ENCODE measurements around the gene LRRC26.

GRCh38 chr9:137191691-137192447, 22.0 kb upstream of the LRRC26 start:
- no peak for TF ChIP-seq CTCF (IDR thresholded peaks at IDR 0.05 in 2 of 3, conservative IDR thresholded peaks at IDR 0.05 in 1 of 3; ENCODE audit: borderline replicate concordance in 1 of 3, insufficient read depth in 1 of 3, low read depth in 2 of 3, low read length in 2 of 3)
- no peak for TF ChIP-seq POLR2AphosphoS5 (IDR thresholded peaks at IDR 0.05; ENCODE audit: low read depth, low read length)
- no peak for TF ChIP-seq ZBTB33 (IDR thresholded peaks at IDR 0.05; ENCODE audit: extremely low read depth, insufficient replicate concordance, low read length)
- no peak for TF ChIP-seq POLR2A (IDR thresholded peaks at IDR 0.05; ENCODE audit: borderline replicate concordance, extremely low read depth, insufficient read depth, insufficient read length)
- no peak for TF ChIP-seq EZH2 (IDR thresholded peaks at IDR 0.05)

Measured in HCT116 (cell line).